ENCODE data around the gene GPR146.

The GPR146 gene

GRCh38 chr7:1106063-1106792, 61.9 kb downstream of the GPR146 start:
- no peak for DNase-seq (ENCODE audit: low read depth)

- DNase-seq (ENCODE audit: low read depth) = no peak
Measured at GRCh38 chr7:1106793-1107421, 62.6 kb downstream of the GPR146 start.

- DNase-seq (ENCODE audit: low read depth) = no peak
Measured at GRCh38 chr7:1108264-1108920, 64.0 kb downstream of the GPR146 start.

Data from ELR (cell line).